GM23248 (cell line): ENCODE results near the gene IP6K3.

Experiments
- EZH2 ChIP-seq: fragments of 200-600 bp; sonication (generic); IDR thresholded peaks from 2 replicates; pipeline ENCODE4 v1.6.1; 2018; ENCODE audit warnings: antibody characterized with exemption, mild to moderate bottlenecking; ENCODE audit not compliant: insufficient read depth, poor library complexity, severe bottlenecking
- EZH2phosphoT487 ChIP-seq: fragments of 200-600 bp; sonication (generic); IDR thresholded peaks from 2 replicates; pipeline ENCODE4 v1.6.1; 2018; ENCODE audit warnings: antibody characterized with exemption, moderate library complexity, mild to moderate bottlenecking, low read depth; ENCODE audit not compliant: insufficient read depth

DNA sequence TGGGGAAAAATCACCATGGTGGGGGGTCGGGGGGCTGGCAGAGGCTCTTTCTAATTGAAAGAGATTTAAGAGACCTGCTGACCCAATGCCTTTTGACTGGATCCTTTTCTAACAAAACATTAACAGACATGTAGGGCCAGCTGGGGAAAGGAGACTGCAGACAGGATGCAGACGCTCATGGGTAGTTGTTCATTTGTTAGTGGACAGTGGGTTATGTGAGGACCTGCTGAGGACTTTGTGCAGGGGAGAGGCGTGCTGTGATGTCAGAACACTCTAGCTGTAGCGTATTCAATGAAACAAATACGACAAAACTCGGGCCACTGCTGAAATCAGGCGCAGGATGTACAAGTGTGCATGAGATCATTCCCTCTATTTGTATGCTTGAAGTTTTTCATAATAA lies 1.2 kb downstream of the IP6K3 start:
- TF ChIP-seq EZH2 (no peak), EZH2phosphoT487 (no peak)
